SU-DHL-6 (cell line): ENCODE results near the gene THSD7A.

Source experiments
- CTCF ChIP-seq: fragments of 200-600 bp; sonication (generic); IDR thresholded peaks from one replicate; pipeline ENCODE4 v1.5.1; 2017; ENCODE audit warnings: antibody characterized with exemption, mild to moderate bottlenecking, low read length, moderate library complexity; ENCODE audit not compliant: insufficient read depth, poor library complexity, severe bottlenecking
- EZH2phosphoT487 ChIP-seq: fragments of 200-600 bp; sonication (generic), shearing (Covaris generic); conservative IDR thresholded peaks from 2 replicates; pipeline ENCODE4 v1.6.1; 2018; ENCODE audit warnings: mild to moderate bottlenecking, antibody characterized with exemption, low read length, moderate library complexity, mixed read lengths

DNA sequence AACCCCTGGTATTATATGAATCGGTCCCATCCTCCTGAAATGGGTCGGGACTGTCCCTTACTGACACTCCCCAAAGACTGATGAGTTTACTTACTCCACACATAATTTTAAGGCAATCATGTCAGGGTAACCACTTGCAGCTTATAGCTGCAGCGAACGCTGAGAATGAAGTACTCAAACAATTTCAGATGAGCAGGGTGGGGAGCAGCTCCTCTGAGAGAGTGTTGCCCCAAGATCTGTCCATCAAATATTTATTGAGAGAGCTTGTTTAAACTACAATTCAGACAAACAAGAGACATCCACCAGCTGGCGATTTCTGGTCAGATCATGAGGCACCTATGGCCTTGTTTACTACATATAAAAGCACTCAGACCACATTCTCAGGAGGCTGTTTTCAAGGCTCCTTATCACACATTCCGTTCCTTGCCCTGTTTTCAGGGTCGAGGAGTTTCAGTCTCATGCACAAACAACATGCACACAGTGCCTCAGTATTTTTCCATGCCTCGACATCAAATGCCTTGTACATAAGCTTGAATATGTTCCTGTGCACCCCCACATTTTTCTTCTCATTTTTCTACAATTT, 80.1 kb downstream of the THSD7A start:
- TF ChIP-seq CTCF: no peak
- no peak for TF ChIP-seq EZH2phosphoT487
